Kidney (tissue), 14 donors: Measurements from ENCODE around the gene HEPHL1. TPM values are rescaled to one million over a fixed set of nuclear protein-coding genes. Genes with fewer than 3 reads are reported as not detected.
A peak's percentile ranks its signal among the peaks of the same experiment; 100 is the strongest.

ENCODE experiments used
- DNase-seq, 5 donors: peaks; one replicate each; pipeline ENCODE4 v3.0.0-alpha.2; 2013 to 2020
- FAIRE-seq: peaks from 2 replicates; lab custom pipeline; 2012; peaks lifted over from hg19 to GRCh38; lab: Jason Lieb, UNC
- H3K27ac ChIP-seq, 2 donors: one replicate each; pipeline ENCODE4 v1.7.0; 2013; ENCODE audit warnings: low read depth in 2 of 2, low read length in 2 of 2, inconsistent platforms in 1 of 2
- H3K27me3 ChIP-seq: one replicate; pipeline ENCODE4 v1.7.1; 2013; ENCODE audit warnings: low read length, inconsistent platforms; ENCODE audit not compliant: control insufficient read depth, insufficient read depth
- H3K36me3 ChIP-seq, 3 donors: one replicate each; pipeline versions ENCODE4 v1.7.0 to v1.7.1; 2013; ENCODE audit warnings: low read length in 3 of 3, control low read depth in 1 of 3, inconsistent platforms in 1 of 3; ENCODE audit not compliant: insufficient read depth in 3 of 3, control insufficient read depth in 2 of 3
- H3K4me1 ChIP-seq, 3 donors: one replicate each; pipeline versions ENCODE4 v1.7.0 to v1.7.1; 2013; ENCODE audit warnings: low read length in 3 of 3, inconsistent platforms in 1 of 3, low read depth in 1 of 3; ENCODE audit not compliant: control insufficient read depth in 2 of 3, insufficient read depth in 2 of 3
- H3K4me3 ChIP-seq, 3 donors: one replicate each; pipeline versions ENCODE4 v1.7.0 to v1.8.1; 2013; ENCODE audit warnings: low read length in 3 of 3, control low read depth in 1 of 3, inconsistent platforms in 1 of 3
- H3K9ac ChIP-seq, 3 donors: one replicate each; pipeline versions ENCODE4 v1.7.0 to v1.7.1; 2013; ENCODE audit warnings: low read length in 3 of 3, control low read depth in 1 of 3, inconsistent platforms in 1 of 3
- H3K9me3 ChIP-seq, 3 donors: one replicate each; pipeline versions ENCODE4 v1.7.0 to v1.7.1; 2013; ENCODE audit warnings: low read length in 3 of 3, control low read depth in 1 of 3, inconsistent platforms in 1 of 3; ENCODE audit not compliant: control insufficient read depth in 2 of 3, insufficient read depth in 1 of 3
- intact Hi-C: fragments of 100-400 bp; cut with DNase I; formaldehyde crosslinking; loops from one replicate; pipeline ENCODE4 v1.11.1; 2022
- polyA plus RNA-seq: library from polyadenylated mRNA; stranded (reverse); fragments of 350-450 nt; fragmentation: Illumina TruSeq; extraction: RNeasy Lipid Tissue Mini Kit (QIAGEN cat#74804); gene quantifications from one replicate; pipeline ENCODE4 v1.2.3, GENCODE V29; 2014; ENCODE audit warnings: low read depth, low replicate concordance; ENCODE audit not compliant: insufficient read depth
- total RNA-seq: library from RNA; stranded (reverse); fragmentation: NEBNext Ultra II Directional; extraction: Animal tissue kit (Norgen Biotek cat#: 25700); gene quantifications from one replicate; pipeline ENCODE4 v1.2.1, GENCODE V29; 2021
- TF ChIP-seq, protein P1 (sequence below): IDR thresholded peaks from 3 replicates; pipeline ENCODE4 v1.5.1; 2012; ENCODE audit warnings: mild to moderate bottlenecking, moderate library complexity, borderline replicate concordance; ENCODE audit not compliant: insufficient read depth; ENCODE audit errors: extremely low read depth
- donor health status: control.
- donor health status: control.
- donor health status: control.
- donor health status: control.
- donor health status: control.
- donor health status: DM: yes; HTN: yes; CAD: no.
- donor health status: Normal renal cell carcinoma (clear cell type).

HEPHL1 gene
- total and polyA plus RNA-seq, 2 donors from 2014 or later: not detected

DNA sequence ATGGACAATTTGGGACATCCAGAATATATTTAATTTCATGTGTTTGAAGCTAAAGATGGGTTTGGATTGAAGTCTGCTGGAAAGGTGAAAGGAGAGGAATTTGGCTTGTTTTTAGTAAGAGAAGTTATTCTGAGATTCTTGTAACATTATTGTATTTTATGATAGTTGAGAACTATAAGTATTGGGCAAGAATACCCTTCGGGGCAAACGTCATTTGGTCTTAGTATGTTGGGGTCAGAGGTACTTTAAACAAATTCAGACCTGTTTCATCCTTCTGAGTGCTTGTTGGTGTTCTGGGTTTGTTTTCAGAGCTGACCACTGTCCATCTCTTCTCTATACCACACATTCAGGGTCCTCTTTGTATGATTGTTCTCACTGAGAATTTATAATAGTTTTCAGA lies 127.0 kb downstream of the HEPHL1 start:
- no peak overlapping the region for H3K27ac ChIP-seq
- DNase-seq: no peak
- intact Hi-C loops: no loop called here
- H3K9me3 ChIP-seq: no peaks in the 10 kb centered on the region
- H3K4me3 ChIP-seq: no peak overlapping the region
- peaks cover 0 to 11% (median 0%) of the 10 kb centered on the region in 3 donors for H3K4me1 ChIP-seq
- H3K27me3 ChIP-seq: no peaks in the 10 kb centered on the region
- TF ChIP-seq, protein P1, sequence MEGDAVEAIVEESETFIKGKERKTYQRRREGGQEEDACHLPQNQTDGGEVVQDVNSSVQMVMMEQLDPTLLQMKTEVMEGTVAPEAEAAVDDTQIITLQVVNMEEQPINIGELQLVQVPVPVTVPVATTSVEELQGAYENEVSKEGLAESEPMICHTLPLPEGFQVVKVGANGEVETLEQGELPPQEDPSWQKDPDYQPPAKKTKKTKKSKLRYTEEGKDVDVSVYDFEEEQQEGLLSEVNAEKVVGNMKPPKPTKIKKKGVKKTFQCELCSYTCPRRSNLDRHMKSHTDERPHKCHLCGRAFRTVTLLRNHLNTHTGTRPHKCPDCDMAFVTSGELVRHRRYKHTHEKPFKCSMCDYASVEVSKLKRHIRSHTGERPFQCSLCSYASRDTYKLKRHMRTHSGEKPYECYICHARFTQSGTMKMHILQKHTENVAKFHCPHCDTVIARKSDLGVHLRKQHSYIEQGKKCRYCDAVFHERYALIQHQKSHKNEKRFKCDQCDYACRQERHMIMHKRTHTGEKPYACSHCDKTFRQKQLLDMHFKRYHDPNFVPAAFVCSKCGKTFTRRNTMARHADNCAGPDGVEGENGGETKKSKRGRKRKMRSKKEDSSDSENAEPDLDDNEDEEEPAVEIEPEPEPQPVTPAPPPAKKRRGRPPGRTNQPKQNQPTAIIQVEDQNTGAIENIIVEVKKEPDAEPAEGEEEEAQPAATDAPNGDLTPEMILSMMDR: no peak
- H3K36me3 ChIP-seq: no peaks in the 10 kb centered on the region
- H3K9ac ChIP-seq: no peak overlapping the region
- FAIRE-seq: no peak

DNA sequence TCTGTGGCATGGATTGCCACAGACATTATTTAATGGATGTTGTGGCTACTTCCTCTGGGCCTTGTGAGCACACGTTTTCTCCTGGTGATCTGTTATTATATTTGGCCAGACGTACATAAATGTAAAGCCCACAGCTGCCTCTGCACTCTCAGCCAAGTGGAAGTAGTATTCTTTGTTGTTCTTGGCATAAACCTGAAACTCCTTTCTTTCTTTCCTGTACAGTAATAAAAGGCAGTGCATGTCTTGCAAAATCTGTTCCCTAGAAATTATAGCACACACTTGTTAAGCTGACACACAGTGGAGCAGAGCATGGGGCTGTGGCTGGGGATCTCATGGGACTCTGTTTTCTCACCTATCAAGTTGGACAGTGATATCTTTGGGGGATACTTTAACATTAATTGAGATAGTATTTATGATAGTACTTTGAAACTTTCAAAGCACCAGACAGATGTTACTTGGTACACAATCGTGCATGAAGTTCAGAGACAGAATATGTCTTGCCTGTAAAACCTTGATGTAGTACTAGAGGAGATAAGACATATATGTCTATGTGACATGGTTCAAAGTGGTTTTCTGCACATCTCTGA lies 128.4 kb downstream of the HEPHL1 start:
- DNase-seq (peak in 2 of 5 donors; percentile 42 to 66), FAIRE-seq (no peak)
- peaks cover 0 to 11% (median 0%) of the 10 kb centered on the region in 3 donors for H3K4me1 ChIP-seq
- H3K27me3 ChIP-seq: no peaks in the 10 kb centered on the region
- no peak overlapping the region for H3K27ac ChIP-seq
- no peak overlapping the region for H3K9ac ChIP-seq
- no peak overlapping the region for H3K4me3 ChIP-seq
- intact Hi-C loops: no loop called here
- H3K9me3 ChIP-seq: no peaks in the 10 kb centered on the region
- TF ChIP-seq, protein P1: no peak
- H3K36me3 ChIP-seq: no peaks in the 10 kb centered on the region

DNA sequence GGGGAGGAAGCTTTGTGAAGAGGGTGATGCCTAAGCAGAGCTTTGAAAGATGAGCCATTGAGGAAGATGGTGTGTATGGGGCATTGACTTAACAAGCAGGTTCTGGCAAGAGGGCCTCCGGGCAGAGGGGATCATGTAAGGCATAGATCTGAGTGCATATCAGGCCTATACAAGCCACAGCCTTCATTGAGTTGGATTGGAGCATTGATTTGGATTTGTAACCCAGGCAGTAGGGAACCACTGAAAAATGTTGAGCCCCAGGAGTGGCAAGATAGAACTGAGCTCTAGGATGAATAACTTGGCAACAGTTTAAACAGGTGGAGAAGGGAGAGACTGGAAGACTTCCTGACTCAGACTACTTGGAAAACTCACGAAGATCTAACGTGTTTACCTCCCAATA lies 128.9 kb downstream of the HEPHL1 start:
- Histone ChIP-seq H3K36me3 (no peaks in the 10 kb centered on the region), H3K4me1 (peaks cover 0 to 11% (median 0%) of the 10 kb centered on the region in 3 donors), H3K27ac (no peak overlapping the region), H3K9me3 (no peaks in the 10 kb centered on the region), H3K9ac (no peak overlapping the region), H3K27me3 (no peaks in the 10 kb centered on the region), H3K4me3 (no peak overlapping the region)
- DNase-seq: no peak
- TF ChIP-seq, protein P1: no peak
- FAIRE-seq: no peak
- intact Hi-C loops: no loop called here
